ENCODE data around the gene TCEAL8. TPM values are rescaled to one million over a fixed set of nuclear protein-coding genes. Genes with fewer than 3 reads are reported as not detected.

Gene TCEAL8
- total and polyA plus RNA-seq, 2 of the 8 experiments (the other 6 are each of a cell fraction or from before 2014, with no cell fraction given): 47.2 to 82.2 TPM

DNA sequence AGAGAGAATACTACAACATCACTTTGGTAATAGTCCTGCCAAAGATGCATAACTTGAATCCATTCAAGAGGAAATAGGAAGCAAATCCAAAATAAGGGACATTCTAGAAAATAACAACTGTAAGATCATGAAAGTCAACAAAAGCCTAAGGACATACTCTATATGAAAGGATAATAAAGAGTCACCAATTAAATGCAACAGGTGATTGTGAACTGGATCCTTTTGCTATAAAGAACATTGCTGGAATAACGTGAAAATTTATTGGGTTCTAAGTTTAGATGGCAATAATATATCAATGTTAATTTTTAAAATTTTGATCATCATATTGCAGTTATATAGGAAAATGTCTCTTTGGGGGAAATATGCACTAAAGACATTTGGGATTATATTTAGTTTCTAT lies 20.1 kb downstream of the TCEAL8 start:
- no peaks in the 10 kb centered on the region for H3K23me2 ChIP-seq (ENCODE audit: low read depth, low read length)
- H2AK5ac ChIP-seq (ENCODE audit: low read depth, low read length): no peak overlapping the region
- no peaks in the 10 kb centered on the region for H3K36me3 ChIP-seq (ENCODE audit: control insufficient read depth in 2 of 4, insufficient read depth in 4 of 4, low read length in 3 of 4)
- H3K79me1 ChIP-seq (ENCODE audit: low read depth, low read length): no peaks in the 10 kb centered on the region
- H2BK20ac ChIP-seq (ENCODE audit: low read length): no peak overlapping the region
- H3K4ac ChIP-seq (replicated peaks; ENCODE audit: insufficient read length, low read depth, low read length): no peak overlapping the region
- ChIA-PET CTCF (ENCODE audit: partially characterized antibody) (no interaction called here), POLR2A (ENCODE audit: partially characterized antibody) (interaction anchor here (1.5 kb wide), 1 partner anchor 11 kb away, joined by 3 read pairs; no protein-coding TSS in a partner anchor)
- FAIRE-seq (no peak), DNase-seq (ENCODE audit: low read depth in 1 of 2, low spot score in 2 of 2) (no peak)
- H3K14ac ChIP-seq (ENCODE audit: insufficient read length): no peak overlapping the region
- H3K4me3 ChIP-seq (ENCODE audit: extremely low read depth in 1 of 4, insufficient read depth in 2 of 4, low read depth in 3 of 4, low read length in 4 of 4): no peak overlapping the region
- H2BK5ac ChIP-seq (ENCODE audit: low read depth, low read length): no peak overlapping the region
- H2BK15ac ChIP-seq (ENCODE audit: low read length): no peak overlapping the region
- H2BK120ac ChIP-seq (replicated peaks; ENCODE audit: low read depth, low read length): no peak overlapping the region
- no peak overlapping the region for H2BK12ac ChIP-seq (ENCODE audit: low read depth, low read length)
- H3K9ac ChIP-seq (replicated peaks in 1 of 4; ENCODE audit: extremely low read depth in 1 of 4, low read depth in 3 of 4, low read length in 3 of 4): no peak overlapping the region
- H3K4me1 ChIP-seq (replicated peaks in 1 of 4; ENCODE audit: control insufficient read depth in 3 of 4, insufficient read depth in 4 of 4, low read length in 3 of 4): no peaks in the 10 kb centered on the region
- H3K9me3 ChIP-seq (ENCODE audit: insufficient read depth in 2 of 2, low read depth in 1 of 2, low read length in 1 of 2): no peaks in the 10 kb centered on the region
- no peak overlapping the region for H3K27ac ChIP-seq (ENCODE audit: low read depth, low read length)
- no peak overlapping the region for H4K8ac ChIP-seq (ENCODE audit: extremely low read depth, insufficient read depth, low read length)
- no peak overlapping the region for H3K23ac ChIP-seq (ENCODE audit: insufficient read length)
- 91% methylated on average over 1 of the region's 1 CpG; no CpG with 5 or more reads in 1 of the 2 experiments for WGBS, 2 experiments (ENCODE audit: extremely low coverage in 1 of 2, insufficient coverage in 1 of 2, insufficient read length in 1 of 2, insufficient replicate concordance in 2 of 2, low coverage in 1 of 2, low lambda C conversion rate in 2 of 2, missing lambda C conversion rate in 1 of 2)
- H3K18ac ChIP-seq (ENCODE audit: extremely low read depth, low read length): no peak overlapping the region
- H3K56ac ChIP-seq (replicated peaks; ENCODE audit: insufficient read length, low read depth, low read length): no peak overlapping the region
- no peak overlapping the region for H4K5ac ChIP-seq (ENCODE audit: insufficient read length, low read depth, low read length)
- no peaks in the 10 kb centered on the region for H4K20me1 ChIP-seq (replicated peaks in 1 of 2; ENCODE audit: control insufficient read depth in 1 of 2, insufficient read depth in 2 of 2, low read length in 2 of 2)
- H3K4me2 ChIP-seq (ENCODE audit: insufficient read depth in 1 of 2, low read depth in 2 of 2, low read length in 2 of 2): no peak overlapping the region
- H2AFZ ChIP-seq (ENCODE audit: low read length): no peak overlapping the region
- no peak overlapping the region for H4K91ac ChIP-seq (replicated peaks; ENCODE audit: insufficient read length, low read length)
- H3K79me2 ChIP-seq (ENCODE audit: control insufficient read depth in 1 of 2, insufficient read depth in 2 of 2, low read length in 2 of 2): no peaks in the 10 kb centered on the region
- no peaks in the 10 kb centered on the region for H3K27me3 ChIP-seq (replicated peaks in 1 of 4; ENCODE audit: control insufficient read depth in 3 of 4, extremely low read depth in 1 of 4, insufficient read depth in 3 of 4, low read length in 3 of 4)
- no peak for TF ChIP-seq FOSL1 (IDR thresholded peaks at IDR 0.05; ENCODE audit: insufficient read depth, low read depth, low read length)
- TF ChIP-seq SP1 (IDR thresholded peaks at IDR 0.05; ENCODE audit: low read depth, low read length): no peak
- no peak for TF ChIP-seq NRF1 (IDR thresholded peaks at IDR 0.05; ENCODE audit: low read depth, low read length)
- no peak for TF ChIP-seq CBX8 (IDR thresholded peaks at IDR 0.05; ENCODE audit: borderline replicate concordance, low read depth, low read length)
- TF ChIP-seq SRF (IDR thresholded peaks at IDR 0.05; ENCODE audit: low read depth, low read length): no peak
- TF ChIP-seq JUN (IDR thresholded peaks at IDR 0.05; ENCODE audit: low read depth, low read length): no peak
- TF ChIP-seq KDM1A (IDR thresholded peaks at IDR 0.05; ENCODE audit: borderline replicate concordance, low read length): no peak
- TF ChIP-seq HDAC2 (IDR thresholded peaks at IDR 0.05; ENCODE audit: borderline replicate concordance in 1 of 2, low read depth in 2 of 2, low read length in 2 of 2): no peak

All from H1 (cell line).